Measurements from ENCODE around the gene SLC29A4. TPM values are rescaled to one million over a fixed set of nuclear protein-coding genes. Genes with fewer than 3 reads are reported as not detected.

SLC29A4 gene
- total and polyA plus RNA-seq, 7 donors = 0.77 to 3.7 (median 2.6) TPM

DNA sequence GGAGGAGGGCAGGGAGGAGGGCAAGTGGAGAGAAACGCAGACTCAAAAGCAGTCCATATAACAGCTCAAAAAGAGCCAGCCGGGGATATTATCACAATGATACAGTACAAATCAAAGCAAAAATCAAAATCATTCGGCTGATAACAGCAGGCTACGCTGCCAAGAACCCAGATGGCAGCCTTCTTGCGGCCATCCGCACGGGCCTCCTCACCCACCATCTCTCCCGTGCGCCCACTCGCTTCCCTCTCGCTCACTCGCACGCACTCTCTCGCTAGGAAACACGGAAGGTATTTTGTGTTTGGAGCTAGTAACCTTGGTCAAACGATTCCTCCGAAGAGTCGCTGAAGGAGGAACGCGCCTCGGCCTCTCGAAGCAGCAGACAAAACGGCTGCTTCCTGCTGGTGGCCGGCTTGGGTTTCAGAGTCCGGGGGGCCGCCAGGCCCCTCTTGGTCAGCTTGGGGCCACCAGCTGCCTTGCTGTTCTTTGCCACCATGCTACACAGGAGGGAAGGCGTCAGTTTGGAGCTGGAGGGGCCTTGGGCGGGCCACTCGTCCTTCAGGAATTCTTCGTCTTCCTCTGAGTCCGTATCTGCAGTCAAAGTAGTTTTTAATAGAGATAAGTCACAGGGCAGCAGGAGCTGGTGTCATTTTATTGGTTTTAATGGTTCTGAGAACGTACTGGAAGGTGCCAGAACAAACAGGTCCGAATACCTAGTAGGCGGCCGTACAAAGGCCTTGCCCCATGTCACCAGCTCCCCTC lies 68.9 kb downstream of the SLC29A4 start:
- TF ChIP-seq, protein P1, sequence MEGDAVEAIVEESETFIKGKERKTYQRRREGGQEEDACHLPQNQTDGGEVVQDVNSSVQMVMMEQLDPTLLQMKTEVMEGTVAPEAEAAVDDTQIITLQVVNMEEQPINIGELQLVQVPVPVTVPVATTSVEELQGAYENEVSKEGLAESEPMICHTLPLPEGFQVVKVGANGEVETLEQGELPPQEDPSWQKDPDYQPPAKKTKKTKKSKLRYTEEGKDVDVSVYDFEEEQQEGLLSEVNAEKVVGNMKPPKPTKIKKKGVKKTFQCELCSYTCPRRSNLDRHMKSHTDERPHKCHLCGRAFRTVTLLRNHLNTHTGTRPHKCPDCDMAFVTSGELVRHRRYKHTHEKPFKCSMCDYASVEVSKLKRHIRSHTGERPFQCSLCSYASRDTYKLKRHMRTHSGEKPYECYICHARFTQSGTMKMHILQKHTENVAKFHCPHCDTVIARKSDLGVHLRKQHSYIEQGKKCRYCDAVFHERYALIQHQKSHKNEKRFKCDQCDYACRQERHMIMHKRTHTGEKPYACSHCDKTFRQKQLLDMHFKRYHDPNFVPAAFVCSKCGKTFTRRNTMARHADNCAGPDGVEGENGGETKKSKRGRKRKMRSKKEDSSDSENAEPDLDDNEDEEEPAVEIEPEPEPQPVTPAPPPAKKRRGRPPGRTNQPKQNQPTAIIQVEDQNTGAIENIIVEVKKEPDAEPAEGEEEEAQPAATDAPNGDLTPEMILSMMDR (IDR thresholded peaks at IDR 0.05) = no peak
- Histone ChIP-seq H3K27me3 (ENCODE audit: insufficient read depth in 3 of 3, low read length in 2 of 3) (no peaks in the 10 kb centered on the region), H3K36me3 (ENCODE audit: insufficient read depth in 1 of 2, low read depth in 1 of 2) (peaks cover 0 to 55% of the 10 kb centered on the region in 2 donors), H3K4me3 (no peak overlapping the region), H3K27ac (no peak overlapping the region), H3K9me3 (no peaks in the 10 kb centered on the region), H3K4me1 (peaks cover 8% of the 10 kb centered on the region)
- 89 to 91% (median 91%) methylated on average over 35 of the region's 35 CpGs for WGBS, 3 donors
- ATAC-seq (no peak), DNase-seq (no peak)
- intact Hi-C loops (cut with DNase I) = no loop called here

DNA sequence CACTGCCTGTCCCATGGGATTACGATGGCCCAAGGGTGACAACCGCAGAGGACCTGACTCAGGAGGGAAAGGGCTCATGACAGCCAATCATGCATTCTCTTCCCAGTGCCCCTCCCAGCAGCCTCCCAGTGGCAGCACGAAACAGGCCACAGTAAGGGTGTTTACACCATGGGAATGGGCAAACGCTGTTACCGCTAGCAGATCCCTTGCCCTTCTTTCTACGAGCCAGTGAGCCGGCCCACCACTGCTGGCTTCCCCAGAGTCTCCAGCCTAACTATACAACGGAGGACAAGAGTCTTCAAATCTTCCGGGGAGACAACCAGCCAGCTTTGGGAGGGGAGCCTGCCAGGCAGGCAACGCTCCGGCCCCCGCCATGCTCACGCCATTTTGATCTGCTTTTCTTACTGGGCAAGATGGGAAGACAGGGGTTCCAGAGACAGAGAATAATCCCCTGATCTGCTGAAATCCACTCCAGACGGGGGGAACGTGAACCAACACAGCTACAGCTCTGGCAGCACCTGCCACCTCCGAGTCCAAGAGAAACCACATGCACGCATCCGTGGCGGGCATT lies 69.8 kb downstream of the SLC29A4 start:
- TF ChIP-seq, protein P1 (IDR thresholded peaks at IDR 0.05) = no peak
- ATAC-seq (no peak), DNase-seq (peak in 1 of 2 donors; percentile 15)
- peaks cover 8% of the 10 kb centered on the region for H3K4me1 ChIP-seq
- no peak overlapping the region for H3K27ac ChIP-seq
- intact Hi-C loops (cut with DNase I) = no loop called here
- no peaks in the 10 kb centered on the region for H3K27me3 ChIP-seq (ENCODE audit: insufficient read depth in 3 of 3, low read length in 2 of 3)
- H3K9me3 ChIP-seq = no peaks in the 10 kb centered on the region
- 95 to 97% (median 96%) methylated on average over 19 of the region's 19 CpGs for WGBS, 3 donors
- H3K4me3 ChIP-seq = no peak overlapping the region
- peaks cover 0 to 63% of the 10 kb centered on the region in 2 donors for H3K36me3 ChIP-seq (ENCODE audit: insufficient read depth in 1 of 2, low read depth in 1 of 2)

DNA sequence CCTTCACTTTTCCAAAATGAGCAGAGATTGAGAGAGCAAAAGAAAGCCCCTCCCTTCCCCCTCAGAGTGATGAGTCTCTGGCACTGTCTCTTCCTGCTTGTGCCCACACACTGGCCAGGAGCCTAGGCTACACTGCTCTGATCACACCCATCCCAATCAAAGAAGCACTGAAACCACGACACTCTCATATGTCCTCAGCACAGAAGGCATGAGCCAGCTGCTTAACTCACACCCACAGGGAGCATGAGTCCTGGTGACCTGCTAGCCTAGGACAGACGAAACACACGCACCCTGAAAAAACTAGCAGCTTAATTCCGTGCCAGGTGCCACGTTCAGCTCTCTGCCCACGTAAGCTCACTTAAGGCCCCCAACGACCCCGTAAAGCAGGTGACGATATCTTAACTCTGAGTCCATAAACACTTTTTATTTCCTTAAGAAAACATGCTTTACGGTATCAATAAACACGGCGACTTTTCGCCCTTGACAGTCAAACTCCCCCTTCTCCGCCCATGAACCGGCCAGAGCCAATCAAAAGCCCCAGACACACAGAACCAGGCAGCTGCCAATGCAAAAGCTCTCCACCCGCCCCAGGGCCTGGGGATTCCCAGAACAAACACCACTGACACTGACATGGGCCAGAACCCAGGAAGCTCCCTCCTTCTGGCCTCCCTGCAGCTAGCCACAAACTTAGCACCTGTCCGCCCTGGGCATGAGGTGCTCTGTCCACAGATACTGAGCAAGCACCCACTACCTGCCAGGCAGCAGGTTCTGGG lies 71.9 kb downstream of the SLC29A4 start:
- TF ChIP-seq, protein P1 (IDR thresholded peaks at IDR 0.05) = no peak
- Histone ChIP-seq H3K27ac (peak overlapping the region; percentile 73), H3K36me3 (ENCODE audit: insufficient read depth in 1 of 2, low read depth in 1 of 2) (peaks cover 0 to 69% of the 10 kb centered on the region in 2 donors), H3K4me3 (peak overlapping the region; percentile 41), H3K9me3 (no peaks in the 10 kb centered on the region), H3K4me1 (peaks cover 8% of the 10 kb centered on the region), H3K27me3 (ENCODE audit: insufficient read depth in 3 of 3, low read length in 2 of 3) (no peaks in the 10 kb centered on the region)
- WGBS, 3 donors = 19 to 31% (median 25%) methylated on average over 17 of the region's 17 CpGs
- DNase-seq (peak; percentile 56 to 71), ATAC-seq (peak; percentile 80 to 91 (median 84))
- intact Hi-C loops (cut with DNase I) = no loop called here

Other genes with a start within 250 kb of the SLC29A4 start
- 1 to 10 TPM; 5.0 to 7.2 (median 6.6) TPM for gene RBAK, start 237.1 kb upstream of the SLC29A4 start, total RNA-seq
- gene RBAK, start 237.1 kb upstream of the SLC29A4 start, polyA plus RNA-seq = 1 to 10 TPM; 2.6 to 6.5 (median 3.9) TPM
- gene WIPI2, start 92.7 kb upstream of the SLC29A4 start, total RNA-seq = 10 to 100 TPM; 28.6 to 39.5 (median 36.1) TPM
- 10 to 100 TPM; 23.5 to 30.5 (median 25.7) TPM for gene WIPI2, start 92.7 kb upstream of the SLC29A4 start, polyA plus RNA-seq
- gene TNRC18, start 140.9 kb downstream of the SLC29A4 start, total RNA-seq = 10 to 100 TPM; 18.5 to 27.9 (median 23.8) TPM
- gene TNRC18, start 140.9 kb downstream of the SLC29A4 start, polyA plus RNA-seq = 10 to 100 TPM in 1 of 3 donors, 1 to 10 TPM in 2; 5.9 to 15.8 (median 7.3) TPM
- 1 to 10 TPM; 4.0 to 9.8 (median 7.8) TPM for gene FBXL18, start 230.9 kb downstream of the SLC29A4 start, total RNA-seq
- 10 to 100 TPM in 1 of 3 donors, 1 to 10 TPM in 2; 1.7 to 10.6 (median 2.1) TPM for gene FBXL18, start 230.9 kb downstream of the SLC29A4 start, polyA plus RNA-seq
- 100 to 1,000 TPM; 351 to 761 (median 602) TPM for gene ACTB, start 247.7 kb downstream of the SLC29A4 start, total RNA-seq
- 1,000 to 10,000 TPM in 1 of 3 donors, 100 to 1,000 TPM in 2; 223 to 1,482 (median 332) TPM for gene ACTB, start 247.7 kb downstream of the SLC29A4 start, polyA plus RNA-seq